Limb (tissue), 2 donors: ENCODE data around the gene SMAD3.

Experiments
- DNase-seq, 2 donors: peaks; one replicate each; pipeline ENCODE4 v3.0.0-alpha.2; 2016; ENCODE audit errors: extremely low spot score in 2 of 2

The SMAD3 gene

DNA sequence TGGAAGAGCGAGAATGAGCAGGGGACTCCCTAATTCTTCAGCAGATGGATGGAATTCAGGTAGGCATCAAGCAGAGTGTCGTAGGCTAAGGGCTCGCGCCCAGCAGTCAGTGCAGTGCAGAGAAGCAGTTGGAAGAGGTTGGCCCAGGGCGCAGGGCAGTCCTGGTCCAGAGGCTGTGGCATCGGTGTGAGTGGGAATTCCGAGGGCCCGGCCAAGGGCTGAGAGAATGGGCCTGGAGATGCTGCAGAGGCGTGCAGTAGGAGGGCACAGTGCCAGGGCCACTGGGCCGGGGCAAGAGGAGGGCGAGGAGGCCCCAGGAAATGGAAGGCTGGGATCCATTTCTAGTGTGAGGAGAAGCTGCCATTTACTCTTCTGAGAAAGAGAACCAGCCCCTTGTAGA lies 114.6 kb downstream of the SMAD3 start:
- no peak for DNase-seq

DNA sequence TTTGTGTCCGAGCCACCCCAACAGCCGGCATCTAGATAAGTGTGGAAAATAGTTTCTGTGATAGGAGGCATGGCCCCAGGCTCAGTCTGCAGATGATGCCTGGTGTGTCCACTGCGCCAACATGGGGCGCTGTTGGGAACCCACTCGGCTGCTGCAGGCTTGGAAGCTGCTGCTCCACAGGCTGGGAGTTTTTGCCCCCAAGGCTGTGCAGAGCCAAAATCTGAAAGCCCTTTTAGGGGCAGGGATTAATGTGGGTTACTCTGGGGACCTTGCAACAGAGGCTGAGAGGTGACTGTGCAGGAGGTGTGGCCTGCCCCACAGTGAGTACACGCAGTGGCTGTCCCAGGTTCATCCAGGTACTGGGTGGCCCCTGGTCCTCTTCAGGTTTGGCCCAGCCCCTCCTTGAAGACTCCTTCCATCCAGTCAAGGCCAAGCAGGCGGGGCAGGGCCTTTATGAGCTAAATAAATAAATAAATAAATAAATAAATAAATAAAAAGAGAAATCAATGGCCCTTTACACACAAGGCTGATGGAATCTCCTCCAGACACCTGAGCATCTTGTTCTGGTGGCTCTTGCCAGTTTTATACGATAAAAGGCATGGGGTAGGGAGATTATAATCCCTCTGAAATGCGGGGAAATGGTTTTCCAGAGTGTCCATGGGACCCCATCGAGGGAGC lies 115.3 kb downstream of the SMAD3 start:
- peak in 1 of 2 donors; percentile 25 for DNase-seq

DNA sequence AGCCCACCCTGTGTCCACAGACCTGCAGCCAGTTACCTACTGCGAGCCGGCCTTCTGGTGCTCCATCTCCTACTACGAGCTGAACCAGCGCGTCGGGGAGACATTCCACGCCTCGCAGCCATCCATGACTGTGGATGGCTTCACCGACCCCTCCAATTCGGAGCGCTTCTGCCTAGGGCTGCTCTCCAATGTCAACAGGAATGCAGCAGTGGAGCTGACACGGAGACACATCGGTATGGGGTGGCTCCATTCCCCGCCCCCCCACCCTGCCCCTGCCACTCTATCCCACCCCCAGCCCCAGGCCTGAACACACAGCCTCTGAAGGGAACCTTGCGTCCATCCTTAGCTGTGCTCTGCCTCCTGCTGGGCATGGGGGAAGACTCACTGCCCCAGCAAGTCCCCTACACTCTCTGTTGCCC lies 115.8 kb downstream of the SMAD3 start:
- no peak for DNase-seq

DNA sequence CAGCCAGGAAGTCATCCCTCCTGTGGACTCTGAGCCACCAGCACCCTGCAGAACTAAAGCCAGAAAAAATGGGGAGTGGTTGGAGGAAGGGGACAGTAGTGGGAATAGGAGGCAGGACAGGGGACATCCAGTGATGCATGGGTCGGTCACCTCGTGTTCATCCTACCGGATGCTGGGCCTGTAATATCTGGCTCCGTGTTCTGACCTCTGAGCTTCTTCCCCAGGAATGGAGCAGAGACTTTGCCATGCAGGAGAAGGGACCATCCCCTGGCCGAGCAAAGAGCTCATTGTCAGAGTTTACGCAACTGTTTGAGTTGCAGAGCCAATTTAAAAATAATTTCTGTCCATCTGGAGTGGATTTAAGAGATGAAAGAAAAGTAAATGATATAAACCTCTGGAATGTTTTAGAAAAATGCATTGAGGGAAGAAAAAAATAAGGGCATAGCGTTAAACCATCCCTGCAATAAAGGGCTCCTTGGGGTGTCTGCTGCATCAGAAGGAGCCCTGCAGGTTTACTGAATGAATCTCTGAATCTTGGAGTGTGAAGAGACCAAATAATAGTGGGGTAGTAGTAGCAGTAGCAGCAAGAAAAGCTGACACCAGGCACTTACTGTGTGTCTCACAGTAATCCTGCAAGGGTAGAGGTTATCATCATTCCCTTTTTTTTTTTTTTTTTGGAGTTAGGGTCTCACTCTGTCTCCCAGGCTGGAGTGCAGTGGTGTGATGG lies 118.2 kb downstream of the SMAD3 start:
- DNase-seq: no peak

DNA sequence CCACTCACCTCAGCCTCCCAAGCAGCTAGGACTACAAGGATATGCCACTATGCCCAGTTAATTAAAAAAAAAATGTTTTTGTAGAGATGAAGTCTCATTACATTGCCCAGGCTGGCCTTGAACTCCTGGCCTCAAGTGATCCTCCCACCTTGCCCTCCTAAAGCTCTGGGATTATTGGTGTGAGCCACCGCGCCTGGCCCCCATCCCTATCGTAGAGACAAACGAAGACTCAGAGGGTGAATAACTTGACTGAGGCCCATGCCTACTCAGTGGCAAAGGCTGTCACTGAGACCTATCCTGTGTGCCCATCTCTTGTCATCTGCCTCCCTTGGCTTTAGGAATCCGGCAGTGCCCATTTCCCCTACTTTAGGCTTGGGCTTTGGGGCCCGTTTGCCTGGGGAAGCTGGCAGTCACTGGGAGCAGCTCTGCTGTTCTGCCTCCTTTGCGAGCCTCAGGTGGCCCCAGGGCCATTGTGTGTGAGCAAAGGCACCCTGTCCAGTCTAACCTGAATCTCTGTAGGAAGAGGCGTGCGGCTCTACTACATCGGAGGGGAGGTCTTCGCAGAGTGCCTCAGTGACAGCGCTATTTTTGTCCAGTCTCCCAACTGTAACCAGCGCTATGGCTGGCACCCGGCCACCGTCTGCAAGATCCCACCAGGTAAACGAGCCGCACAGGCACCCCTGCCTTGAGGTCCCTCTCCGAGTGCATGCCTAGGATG lies 119.0 kb downstream of the SMAD3 start:
- DNase-seq: no peak

DNA sequence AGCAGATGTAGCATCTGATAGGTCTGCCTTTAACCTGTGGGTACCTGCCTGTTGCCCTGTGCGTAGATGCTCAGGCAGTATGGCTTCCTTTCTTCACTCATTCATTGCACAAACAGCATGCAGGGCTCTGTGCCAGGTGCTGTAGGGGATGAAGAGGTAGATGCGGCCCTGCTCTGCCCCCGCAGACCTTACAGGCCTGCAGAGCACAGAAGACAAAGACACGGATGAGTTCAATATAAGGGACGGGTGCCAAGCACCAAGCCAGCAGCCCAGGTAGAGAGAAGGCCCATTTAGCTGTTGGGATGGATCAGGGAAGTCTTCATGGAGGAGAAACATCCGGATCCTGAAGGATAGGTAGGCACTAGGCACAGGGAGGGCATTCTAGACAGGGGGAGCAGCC lies 119.6 kb downstream of the SMAD3 start:
- no peak for DNase-seq

DNA sequence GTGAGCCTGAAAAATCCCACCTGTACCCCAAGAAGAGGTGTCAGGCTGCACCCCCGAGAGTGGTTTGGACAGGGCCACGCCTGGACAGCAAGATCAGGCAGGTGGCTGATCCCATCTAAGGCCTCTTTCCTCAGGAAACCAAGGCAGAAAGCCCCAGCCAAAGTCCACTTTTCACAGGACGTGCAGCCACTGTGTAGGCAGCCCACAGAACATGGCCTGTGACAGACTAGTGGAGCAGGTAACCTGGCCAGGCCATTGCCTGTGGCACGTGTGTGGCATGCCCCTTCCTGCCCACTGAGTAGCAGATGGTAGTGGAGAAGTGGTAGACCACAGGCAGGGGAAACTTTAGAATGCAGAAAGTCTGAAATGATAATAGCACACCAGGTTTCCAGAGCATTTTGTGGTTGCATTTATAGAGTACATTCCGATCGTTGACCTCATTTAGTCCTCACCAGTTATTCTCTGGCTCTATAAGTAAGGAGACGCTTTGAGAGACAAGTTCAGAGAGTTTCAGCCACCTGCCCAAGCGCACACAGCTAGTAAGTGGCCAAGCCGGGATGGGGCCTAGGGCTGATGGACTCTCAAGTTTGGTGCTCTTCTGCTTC lies 120.3 kb downstream of the SMAD3 start:
- no peak for DNase-seq

DNA sequence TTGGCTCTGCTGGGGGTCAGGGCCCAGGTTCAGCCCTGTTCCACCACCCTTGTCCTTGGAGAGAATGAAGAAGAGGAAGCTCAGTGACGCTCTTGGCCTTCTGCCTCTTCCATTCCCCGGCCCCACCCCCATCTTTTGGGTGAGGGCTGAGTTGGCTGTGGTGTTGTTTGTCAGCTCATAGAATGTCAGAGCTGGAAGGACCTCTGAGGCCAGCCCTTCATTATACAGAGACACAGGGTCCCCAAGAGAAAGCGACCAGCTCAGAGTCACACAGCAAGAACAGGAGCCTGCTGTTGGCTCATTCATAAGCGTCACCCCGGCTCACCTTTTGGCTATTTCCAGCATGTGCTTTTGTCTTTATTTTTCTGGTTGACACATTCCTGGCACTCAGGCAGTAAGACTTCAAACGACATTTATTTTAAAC lies 120.8 kb downstream of the SMAD3 start:
- DNase-seq: no peak

DNA sequence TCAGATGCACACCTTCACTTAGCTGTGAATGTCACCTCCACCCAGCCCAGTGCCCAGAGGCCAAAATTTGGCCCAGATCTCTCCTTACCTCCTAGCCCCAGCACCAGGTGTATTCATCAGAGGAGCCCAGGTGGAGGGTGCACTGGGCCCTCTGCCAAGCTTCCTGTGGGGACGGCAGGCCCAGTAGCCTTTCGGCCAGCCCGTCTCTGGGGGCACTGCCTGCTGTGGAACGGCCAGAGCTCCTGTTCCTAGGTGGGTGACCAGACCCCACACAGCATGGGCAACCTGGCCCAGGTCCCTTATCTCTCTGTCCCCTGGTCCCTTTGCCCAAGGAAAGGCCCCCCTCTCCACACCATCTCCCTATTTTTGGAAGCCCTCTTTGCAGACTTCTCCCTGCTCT lies 121.3 kb downstream of the SMAD3 start:
- no peak for DNase-seq

DNA sequence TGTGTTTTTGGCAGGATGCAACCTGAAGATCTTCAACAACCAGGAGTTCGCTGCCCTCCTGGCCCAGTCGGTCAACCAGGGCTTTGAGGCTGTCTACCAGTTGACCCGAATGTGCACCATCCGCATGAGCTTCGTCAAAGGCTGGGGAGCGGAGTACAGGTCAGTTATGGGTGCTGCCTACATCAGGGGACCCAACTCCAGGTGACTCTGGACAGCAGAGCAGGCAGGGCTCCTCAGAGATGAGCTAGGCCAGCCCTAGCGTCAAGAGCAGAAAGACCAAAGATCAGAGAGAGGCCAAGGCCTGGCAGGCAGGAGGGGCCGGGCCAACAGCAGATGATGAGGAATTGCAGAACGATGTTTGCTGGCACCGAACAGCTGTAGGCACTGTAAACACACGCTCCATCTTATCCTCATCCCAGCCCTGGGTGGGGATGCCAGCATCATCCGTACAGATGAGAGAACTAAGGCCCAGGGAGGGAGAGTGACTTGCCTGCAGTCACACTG lies 122.0 kb downstream of the SMAD3 start:
- DNase-seq: no peak

DNA sequence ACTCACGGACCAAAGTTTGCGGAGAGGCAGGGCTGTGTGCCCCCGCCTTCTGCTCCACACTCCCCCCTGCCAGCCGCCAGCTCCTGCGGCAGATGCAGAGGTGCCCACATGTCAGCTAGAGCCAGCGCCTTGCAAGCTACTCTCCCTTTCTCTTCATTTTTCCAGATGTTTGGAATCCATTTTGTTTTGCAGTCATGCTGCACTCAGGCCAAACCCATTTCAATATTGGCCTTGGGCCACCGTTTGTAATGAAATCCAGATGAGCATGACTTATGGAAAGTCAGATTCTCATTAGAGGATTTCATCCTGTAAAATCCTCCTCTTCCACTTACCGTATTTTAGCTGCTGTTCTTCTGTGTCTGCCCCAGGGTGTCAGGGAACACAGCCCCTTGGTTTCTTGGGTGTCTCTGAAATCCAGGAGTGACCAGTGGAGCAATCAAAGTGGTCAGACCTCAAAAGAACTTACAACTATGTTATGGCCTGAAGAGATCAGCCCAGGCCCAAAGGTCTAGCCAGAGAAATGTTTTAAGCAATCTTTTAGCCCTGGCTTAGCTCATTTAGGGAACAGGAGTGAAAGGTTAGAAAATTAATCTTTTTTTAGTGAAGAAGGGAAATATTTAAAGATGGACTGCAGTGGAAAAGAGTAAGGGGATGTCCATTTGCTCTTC lies 123.3 kb downstream of the SMAD3 start:
- DNase-seq: peak; percentile 83 to 93

DNA sequence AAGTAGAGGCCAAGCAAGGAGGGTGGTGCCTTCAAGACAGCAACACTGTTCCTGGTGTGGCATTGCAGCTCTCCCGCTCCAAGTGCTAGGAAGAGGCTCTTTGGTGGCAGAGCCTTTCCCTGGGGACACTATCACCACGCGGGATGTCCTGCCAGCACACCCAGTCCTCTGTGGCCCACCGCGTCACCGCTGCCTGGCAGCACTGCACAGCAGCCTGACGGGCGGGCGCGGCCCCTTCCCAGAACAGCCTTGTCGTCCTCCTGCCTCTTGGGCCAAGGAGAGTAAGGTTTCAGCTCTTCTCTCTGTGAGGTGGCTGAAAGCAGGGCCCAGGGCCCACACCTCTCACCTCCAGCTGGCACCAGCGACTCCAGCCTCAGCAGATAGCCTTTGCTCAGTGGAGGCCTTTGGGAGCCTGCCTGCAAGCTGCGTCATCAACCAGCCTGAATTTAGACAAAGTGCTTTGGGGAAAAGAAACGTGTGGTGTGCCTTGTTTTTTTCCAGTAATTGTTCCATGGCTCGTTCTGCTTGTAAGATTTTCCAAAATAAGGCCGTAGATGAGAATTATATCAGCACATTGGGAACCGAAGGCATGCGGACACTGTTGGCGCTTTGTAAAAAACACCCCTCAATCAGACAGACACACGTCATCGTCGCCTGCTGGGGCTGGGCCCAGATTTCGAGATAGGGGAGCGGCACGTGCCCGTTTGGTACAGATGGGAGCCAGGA lies 124.1 kb downstream of the SMAD3 start:
- peak; percentile 63 to 85 for DNase-seq

DNA sequence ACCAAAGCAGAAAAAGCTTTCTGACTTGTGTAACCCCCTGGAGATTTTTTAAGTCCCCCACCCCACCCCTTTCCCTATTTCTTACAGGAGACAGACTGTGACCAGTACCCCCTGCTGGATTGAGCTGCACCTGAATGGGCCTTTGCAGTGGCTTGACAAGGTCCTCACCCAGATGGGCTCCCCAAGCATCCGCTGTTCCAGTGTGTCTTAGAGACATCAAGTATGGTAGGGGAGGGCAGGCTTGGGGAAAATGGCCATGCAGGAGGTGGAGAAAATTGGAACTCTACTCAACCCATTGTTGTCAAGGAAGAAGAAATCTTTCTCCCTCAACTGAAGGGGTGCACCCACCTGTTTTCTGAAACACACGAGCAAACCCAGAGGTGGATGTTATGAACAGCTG lies 124.9 kb downstream of the SMAD3 start:
- no peak for DNase-seq

DNA sequence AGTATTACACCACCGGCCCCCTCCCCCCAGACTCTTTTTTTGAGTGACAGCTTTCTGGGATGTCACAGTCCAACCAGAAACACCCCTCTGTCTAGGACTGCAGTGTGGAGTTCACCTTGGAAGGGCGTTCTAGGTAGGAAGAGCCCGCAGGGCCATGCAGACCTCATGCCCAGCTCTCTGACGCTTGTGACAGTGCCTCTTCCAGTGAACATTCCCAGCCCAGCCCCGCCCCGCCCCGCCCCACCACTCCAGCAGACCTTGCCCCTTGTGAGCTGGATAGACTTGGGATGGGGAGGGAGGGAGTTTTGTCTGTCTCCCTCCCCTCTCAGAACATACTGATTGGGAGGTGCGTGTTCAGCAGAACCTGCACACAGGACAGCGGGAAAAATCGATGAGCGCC lies 125.4 kb downstream of the SMAD3 start:
- DNase-seq: no peak

DNA sequence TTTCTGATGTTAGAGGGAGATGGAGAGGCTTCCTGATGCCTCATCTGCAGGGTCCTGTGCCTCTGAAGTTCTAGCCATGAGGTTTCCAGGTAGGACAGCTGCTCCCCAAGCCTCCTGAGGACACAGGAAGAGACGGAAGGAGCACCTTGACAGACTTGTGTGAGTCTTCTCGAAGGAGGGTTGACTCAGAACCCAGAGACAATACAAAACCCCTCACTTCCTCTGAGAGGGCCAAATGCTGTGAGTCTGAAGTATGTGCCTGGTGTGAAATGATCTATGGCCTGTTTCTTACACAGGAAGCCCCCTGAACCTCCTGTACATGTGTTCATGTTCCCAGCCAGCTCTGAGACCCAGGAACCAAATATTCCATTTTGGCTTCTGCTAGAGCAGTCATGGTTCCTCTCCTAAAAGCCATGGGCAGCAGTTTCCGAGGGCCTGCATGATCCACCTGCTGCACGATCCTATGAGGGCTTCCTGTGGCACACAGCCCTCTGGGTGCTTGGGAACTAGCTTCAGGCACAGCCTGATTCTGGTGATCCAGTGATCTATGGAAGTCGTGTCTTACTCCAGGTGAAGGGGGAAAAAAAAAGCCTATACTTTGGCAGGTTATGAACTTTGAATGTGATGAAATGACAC lies 126.9 kb downstream of the SMAD3 start:
- no peak for DNase-seq

DNA sequence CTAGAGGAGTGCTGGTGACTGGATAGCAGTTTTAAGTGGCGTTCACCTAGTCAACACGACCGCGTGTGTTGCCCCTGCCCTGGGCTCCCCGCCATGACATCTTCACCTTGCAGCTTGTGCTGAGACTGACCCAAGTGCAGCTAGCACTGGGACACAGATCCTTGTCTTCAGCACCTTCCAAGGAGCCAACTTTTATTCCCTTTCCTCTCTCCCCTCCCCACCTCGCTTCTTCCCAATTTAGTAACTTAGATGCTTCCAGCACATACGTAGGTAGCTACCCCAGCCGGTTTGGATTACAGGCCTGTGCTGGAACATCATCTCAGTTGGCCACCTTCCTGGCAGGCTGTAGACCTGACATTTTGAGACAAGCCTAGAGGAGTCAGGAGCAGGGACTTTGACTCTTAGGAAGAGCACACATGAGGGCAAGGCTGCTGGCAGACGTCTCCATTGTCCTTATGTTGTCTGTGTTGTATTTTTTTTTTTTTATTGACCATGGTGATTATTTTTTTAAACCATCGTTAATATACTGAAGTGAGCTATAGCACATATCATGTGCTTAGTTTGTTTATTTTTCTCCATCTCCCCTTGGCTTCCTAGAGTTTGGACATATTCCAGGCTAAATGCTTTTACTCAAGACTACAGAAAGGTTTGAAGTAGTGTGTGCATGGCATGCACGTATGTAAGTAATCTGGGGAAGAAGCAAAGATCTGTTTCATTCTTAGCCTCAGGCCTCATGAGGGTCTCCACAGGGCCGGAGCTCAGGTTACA lies 128.0 kb downstream of the SMAD3 start:
- DNase-seq: peak in 1 of 2 donors; percentile 56

DNA sequence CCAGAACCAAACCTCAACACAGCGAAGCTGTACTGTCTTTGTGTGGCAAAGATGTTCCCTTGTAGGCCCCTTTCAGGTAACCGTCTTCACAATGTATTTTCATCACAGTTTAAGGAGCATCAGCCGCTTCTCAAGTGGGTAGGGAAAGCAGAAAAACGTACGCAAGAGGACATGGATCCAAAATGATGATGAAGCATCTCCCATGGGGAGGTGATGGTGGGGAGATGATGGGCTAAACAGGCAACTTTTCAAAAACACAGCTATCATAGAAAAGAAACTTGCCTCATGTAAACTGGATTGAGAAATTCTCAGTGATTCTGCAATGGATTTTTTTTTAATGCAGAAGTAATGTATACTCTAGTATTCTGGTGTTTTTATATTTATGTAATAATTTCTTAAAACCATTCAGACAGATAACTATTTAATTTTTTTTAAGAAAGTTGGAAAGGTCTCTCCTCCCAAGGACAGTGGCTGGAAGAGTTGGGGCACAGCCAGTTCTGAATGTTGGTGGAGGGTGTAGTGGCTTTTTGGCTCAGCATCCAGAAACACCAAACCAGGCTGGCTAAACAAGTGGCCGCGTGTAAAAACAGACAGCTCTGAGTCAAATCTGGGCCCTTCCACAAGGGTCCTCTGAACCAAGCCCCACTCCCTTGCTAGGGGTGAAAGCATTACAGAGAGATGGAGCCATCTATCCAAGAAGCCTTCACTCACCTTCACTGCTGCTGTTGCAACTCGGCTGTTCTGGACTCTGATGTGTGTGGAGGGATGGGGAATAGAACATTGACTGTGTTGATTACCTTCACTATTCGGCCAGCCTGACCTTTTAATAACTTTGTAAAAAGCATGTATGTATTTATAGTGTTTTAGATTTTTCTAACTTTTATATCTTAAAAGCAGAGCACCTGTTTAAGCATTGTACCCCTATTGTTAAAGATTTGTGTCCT lies 129.0 kb downstream of the SMAD3 start:
- peak in 1 of 2 donors; percentile 34 for DNase-seq

DNA sequence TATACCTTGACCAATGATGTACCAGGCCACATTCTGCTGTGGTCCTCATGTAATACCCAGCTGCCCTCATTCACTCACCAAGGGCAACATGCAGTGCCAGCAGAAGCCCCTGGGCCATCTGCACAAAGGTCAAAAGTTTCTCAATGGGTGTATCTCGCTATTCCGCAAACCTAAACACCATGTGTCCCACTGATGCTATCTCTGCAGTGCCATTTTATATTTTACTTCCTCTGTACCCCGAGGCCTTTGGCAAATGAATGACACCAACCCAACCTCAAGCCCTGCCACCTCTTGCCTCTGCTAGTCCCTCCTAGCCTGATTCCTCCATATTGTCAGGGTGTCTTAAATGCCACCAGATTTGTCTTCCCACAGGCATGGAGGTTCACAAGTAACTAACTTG lies 129.9 kb downstream of the SMAD3 start:
- no peak for DNase-seq
